Muscle of back (tissue), 13 donors: ENCODE results near the gene SYNGR1. TPM values are rescaled to one million over a fixed set of nuclear protein-coding genes. Genes with fewer than 3 reads are reported as not detected.
A peak's percentile ranks its signal among the peaks of the same experiment; 100 is the strongest.

Experiments used
- DNase-seq, 3 donors: peaks; one replicate each; pipeline versions ENCODE4 v3.0.0 to v3.0.0-alpha.2; 2013
- long read RNA-seq, 9 donors: transcript quantifications; one replicate each; lab custom pipeline, GENCODE V29; 2026
- polyA plus RNA-seq, 10 donors: library from polyadenylated mRNA; unstranded; fragments of 120-200 nt; gene quantifications; one replicate each; pipeline ENCODE4 v1.2.1, GENCODE V29; 2013; ENCODE audit not compliant: insufficient read length in 10 of 10

The SYNGR1 gene, protein sequence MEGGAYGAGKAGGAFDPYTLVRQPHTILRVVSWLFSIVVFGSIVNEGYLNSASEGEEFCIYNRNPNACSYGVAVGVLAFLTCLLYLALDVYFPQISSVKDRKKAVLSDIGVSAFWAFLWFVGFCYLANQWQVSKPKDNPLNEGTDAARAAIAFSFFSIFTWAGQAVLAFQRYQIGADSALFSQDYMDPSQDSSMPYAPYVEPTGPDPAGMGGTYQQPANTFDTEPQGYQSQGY
- polyA plus RNA-seq, result 10 to 100 TPM; 10.4 to 20.2 (median 13.2) TPM
- long read RNA-seq, donor 1, full-length matches to known transcripts, result 11 of 11 reads
- long read RNA-seq, donor 1, partial matches to known transcripts, result 0 of 11 reads
- long read RNA-seq, donor 1, other reads (novel, unspliced or antisense), result 0 of 11 reads
- long read RNA-seq, donor 2, partial matches to known transcripts, result 0 of 2 reads
- long read RNA-seq, donor 2, other reads (novel, unspliced or antisense), result 0 of 2 reads
- long read RNA-seq, donor 3, result 0 reads
- long read RNA-seq, donor 4, full-length matches to known transcripts, result 9 of 9 reads
- long read RNA-seq, donor 4, partial matches to known transcripts, result 0 of 9 reads
- long read RNA-seq, donor 4, other reads (novel, unspliced or antisense), result 0 of 9 reads
- long read RNA-seq, donor 5, full-length matches to known transcripts, result 11 of 11 reads
- long read RNA-seq, donor 5, partial matches to known transcripts, result 0 of 11 reads
- long read RNA-seq, donor 5, other reads (novel, unspliced or antisense), result 0 of 11 reads
- long read RNA-seq, donor 6, full-length matches to known transcripts, result 7 of 7 reads
- long read RNA-seq, donor 6, partial matches to known transcripts, result 0 of 7 reads
- long read RNA-seq, donor 6, other reads (novel, unspliced or antisense), result 0 of 7 reads
- long read RNA-seq, donor 7, full-length matches to known transcripts, result 8 of 8 reads
- long read RNA-seq, donor 7, partial matches to known transcripts, result 0 of 8 reads
- long read RNA-seq, donor 7, other reads (novel, unspliced or antisense), result 0 of 8 reads
- long read RNA-seq, donor 8, full-length matches to known transcripts, result 9 of 9 reads
- long read RNA-seq, donor 8, partial matches to known transcripts, result 0 of 9 reads
- long read RNA-seq, donor 8, other reads (novel, unspliced or antisense), result 0 of 9 reads
- long read RNA-seq, donor 9, partial matches to known transcripts, result 0 of 2 reads
- long read RNA-seq, donor 9, other reads (novel, unspliced or antisense), result 0 of 2 reads

DNA sequence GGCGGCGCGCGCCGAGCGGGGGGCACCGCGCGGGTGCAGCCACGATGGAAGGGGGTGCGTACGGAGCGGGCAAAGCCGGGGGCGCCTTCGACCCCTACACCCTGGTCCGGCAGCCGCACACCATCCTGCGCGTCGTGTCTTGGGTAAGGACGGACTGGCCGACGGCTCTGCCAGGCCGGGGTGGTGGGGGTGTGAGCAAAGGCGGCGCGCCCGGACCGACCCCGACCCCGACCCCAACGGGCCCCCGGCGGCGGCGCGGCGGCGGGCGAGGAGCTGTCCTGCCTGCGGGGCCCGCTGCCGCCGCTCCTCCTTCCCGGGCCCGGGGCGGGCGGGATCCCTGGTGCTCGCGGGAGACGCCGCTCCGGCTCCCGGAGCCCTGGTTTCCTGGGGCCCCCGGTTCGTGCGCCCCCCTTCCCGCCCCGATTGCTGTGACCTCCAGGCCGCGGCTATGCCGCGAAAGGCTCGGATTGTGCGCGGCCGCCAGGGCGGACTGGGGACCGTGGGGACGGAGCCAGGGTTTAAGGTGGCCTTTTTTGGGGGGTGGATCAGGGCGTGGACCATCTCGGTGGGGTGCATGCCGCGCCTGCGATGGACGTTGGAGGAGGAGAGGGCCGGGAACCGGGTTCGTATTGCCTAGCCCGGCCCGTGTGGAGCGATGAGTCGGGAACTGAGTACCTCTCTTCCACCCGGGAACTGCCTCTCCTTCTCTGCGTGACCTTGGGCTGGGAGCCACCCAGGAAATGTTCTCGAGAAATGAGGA is at the start of gene SYNGR1:
Gene SYNGR1, plus strand, starts transcription at position 25 of the 760 bp plus-strand sequence. Its CDS starts 20 bp downstream, at position 45.
- peak in 1 of 3 donors; percentile 61 for DNase-seq

DNA sequence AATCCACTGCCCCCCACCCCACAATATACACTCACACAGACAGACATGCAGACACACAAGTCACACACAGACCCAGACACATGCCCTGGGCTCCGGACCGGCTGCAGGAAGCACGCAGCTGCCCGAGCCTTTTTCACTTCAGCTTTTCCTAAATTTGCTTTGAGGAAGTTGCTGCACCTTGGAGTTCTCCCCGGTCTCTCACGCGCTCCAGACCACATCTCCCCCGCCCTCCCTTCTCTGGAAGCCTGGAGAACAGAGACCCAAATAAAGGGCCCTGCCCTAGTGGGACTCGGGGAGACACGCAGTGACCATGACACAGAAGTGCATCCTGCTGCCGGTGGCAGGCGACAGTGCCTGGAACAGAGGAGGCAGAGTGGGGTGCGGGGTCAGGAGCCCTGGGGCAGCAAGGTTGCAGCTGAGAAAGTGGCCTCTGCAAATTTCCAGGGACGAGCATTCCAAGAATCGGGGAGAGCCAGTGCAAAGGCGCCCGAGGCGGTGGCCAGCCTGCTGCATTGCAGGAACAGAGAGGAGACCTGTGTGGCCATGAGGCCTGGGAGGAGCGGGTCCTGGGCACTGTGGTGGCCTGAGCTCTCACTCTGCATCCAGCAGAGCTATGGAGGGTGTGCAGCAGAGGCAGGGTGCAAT is 49.5 kb upstream of the SYNGR1 start:
- peak in 1 of 3 donors; percentile 68 for DNase-seq

DNA sequence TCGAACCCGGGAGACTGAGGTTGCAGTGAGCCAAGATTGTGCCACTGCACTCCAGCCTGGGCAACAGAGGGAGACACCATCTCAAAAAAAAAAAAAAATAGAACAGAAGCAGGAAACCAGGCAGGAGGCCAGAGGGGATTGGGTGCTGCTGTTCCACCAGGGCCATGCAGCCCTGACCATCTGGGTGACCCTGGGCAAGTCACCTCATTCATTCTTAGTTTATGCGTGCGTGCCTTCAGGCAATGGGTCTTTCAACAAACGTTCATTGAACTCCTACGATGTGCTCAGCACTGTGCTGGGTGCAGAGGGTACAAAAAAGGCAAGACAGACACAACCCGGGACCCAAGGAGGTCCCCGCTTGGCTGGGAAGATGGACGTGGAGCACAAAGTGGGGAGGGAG is 48.7 kb upstream of the SYNGR1 start:
- no peak for DNase-seq

DNA sequence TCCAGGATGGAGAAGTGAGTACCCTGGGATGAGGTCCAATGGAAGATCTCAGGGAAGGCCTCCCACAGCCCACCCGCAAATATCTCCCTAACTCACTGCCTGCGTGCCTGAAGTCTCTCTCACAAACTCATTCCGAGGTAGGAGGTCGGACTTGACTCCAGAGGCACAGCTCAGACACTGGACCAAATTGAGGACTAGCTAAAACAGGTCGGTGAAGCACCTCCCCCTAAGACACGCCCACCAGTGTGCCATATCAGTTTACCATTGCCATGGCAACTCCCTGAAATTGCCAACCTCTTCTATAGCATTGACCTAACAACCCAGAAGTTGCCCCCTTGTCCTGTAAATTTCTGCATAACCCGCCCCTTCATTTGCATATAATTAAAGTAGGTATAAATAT is 47.9 kb upstream of the SYNGR1 start:
- no peak for DNase-seq

DNA sequence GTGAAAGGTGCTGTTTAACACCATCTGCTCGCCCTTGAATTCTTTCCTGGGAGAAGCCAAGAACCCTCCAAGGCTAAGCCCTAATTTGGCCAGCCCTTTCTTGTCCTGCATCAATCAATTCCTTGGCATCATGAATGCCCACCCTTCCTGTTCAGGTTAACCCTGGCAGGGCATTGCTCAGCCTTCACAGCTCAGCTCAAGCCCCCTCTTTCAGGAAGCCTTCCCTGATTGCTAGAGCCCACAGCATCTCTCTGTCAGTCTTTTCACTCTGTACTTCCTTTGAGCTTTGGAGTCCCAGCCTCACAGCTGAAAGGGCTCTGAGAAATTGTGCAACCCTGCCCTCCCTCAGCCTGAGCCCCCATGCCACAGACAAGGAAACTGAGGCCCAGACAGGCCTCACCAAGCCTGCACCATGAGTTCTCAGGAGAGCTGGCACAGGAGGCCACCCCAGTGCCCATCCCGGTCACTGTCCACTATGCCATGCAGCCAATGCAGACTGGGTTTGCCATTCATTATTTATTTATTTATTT is 47.3 kb upstream of the SYNGR1 start:
- DNase-seq, result no peak

DNA sequence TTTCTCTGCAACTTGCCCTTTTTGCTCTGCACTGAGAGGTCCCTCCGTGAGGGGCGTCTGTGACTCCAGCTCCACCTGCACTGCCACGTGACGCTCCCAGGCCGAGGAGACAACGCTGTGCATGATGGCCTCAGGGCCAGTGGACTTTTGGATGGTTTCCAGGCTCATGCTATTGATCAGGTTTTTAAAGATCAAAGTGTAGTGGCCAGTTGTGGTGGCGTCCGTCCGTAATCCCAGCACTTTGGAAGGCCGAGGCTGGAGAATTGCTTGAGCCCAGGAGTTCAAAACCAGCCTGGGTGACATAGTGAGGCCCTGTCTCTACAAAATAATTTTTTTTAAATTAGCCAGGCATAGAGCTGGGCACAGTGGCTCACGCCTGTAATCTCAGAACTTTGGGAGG is 46.4 kb upstream of the SYNGR1 start:
- DNase-seq, result no peak

DNA sequence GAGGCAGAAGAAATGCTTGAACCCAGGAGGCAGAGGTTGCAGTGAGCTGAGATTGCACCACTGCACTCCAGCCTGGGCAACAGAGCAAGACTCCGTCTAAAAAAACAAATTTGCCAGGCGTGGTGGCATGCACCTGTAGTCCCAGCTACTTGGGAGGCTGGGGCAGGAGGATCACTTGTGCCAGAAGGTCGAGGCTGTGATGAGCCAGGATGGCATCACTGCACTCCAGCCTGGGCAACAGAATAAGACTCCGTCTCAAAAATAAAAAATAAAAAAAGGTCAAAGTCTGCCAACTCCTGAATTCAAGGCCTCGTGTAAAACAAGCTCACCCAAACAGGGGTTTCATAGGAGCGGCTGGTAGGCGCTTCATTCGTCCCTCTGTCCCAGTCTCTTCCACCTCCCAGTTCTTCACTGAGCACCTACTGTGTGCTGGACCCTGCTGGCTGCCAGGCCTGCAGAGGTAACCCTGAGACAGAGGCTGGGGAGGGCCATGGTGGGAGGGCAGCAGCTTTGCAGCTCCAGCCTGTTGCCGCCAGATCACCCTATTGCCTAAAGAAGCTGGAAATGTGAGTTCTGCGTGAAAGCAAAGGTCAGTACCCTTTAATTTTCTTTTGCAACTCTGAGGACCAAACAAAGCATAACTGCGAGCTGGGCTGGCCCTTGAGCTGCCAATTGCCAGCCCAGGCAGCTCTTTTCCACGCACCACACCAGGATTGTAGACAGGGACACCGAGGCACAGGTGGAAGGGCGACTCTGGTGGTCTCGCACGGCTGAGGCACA is 45.7 kb upstream of the SYNGR1 start:
- DNase-seq, result no peak

DNA sequence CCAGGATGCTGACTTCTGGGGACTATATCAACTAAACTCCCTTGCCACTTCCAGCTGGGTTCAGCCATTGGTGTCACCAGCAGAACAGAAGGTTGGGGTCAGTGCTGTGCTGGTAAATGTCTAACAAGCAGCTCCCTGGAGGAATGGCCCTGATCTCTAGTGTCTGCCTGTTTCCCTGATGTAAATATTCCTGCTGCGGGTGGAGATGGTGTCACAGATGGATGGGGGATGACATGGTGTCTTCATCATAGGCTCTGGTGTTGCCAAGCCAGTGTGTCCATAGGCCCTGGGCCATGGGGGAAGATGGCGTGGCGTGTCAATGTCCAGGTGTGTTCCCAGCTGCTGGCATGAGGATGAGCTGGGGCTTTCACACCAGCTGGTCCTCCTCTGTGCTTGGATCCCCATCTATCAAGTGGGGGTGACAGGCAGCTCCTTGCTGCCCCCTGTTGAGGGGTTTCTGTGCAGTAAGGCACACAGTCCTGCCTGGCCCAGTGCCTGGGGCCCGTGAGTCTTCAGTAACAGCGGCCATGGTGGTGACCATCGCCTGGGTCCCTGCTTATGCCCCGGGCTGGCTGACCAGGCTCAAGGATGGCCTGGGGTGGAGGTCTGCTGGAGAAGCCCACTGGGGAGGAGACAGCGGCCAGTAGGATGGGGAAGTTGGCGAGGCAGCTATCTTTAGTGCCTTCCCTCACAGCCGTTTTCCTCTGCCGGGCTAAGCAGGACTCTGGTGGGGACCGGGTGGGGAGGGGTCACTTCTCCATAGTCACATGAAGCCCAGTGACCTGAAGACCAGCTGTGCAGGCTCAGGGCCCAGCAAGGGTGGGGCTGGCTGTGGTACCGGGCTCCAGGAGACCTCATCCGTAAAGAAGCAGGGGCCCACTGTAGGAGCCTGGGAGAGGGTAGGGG is 43.1 kb upstream of the SYNGR1 start:
- no peak for DNase-seq

DNA sequence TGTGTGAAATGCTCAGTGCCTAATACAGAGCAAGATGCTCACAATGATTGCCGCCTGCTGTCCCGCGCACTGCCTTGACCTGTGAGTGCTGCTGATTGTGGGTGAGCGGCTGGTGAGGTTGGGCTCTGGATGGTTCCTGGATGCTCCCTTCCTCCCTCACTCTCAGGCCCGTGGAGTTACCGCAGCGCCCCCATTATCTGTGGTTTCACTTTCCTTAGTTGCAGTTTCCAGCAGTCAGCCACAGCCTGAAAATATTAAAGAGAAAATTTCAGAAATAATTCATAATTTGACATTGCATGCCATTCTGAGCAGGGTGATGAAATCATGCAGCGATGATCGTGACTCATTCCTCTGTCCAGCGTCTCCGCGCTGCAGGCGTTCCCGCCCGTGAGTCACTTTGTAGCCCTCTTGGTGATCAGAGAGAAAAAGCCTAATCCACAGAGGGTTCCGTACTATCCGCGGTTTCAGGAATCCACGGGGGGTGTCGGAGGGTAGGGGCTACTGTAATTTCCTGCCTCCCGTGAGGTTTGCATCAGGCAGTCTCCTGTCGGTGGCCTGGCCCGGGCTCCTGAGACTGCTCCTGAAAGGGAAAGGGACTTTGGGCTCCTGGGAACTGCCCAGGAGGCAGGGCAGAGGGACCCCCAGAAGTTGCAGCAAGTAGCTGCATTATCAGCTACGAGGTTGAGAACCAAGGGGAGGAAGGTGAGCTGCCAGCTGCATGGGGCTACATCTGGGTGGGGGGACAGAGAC is 41.0 kb upstream of the SYNGR1 start:
- peak in 2 of 3 donors; percentile 61 to 92 for DNase-seq

DNA sequence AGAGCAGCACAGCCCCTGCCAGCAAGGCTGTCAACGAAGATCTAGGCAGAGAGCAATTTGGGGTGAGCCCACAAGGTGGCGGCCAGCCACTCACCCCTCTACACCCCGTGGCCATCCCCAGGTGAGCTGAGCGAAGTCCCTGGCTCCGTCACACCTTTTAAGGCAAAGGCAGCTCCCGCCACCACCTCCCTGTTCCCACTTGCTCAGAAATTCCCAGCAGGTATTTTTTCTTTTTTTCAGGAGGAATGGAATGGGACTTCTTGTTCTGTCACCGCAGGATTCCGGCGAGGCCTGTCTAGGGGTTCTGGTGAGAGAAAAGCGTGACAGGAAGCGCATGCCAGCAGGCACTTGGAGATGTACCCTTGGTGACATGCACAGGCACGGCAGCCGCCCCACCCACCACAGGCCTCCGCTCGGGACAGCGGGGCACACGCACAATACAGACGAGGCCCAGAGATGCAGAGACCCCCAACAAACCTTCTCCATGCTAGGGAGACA is 40.4 kb upstream of the SYNGR1 start:
- no peak for DNase-seq

DNA sequence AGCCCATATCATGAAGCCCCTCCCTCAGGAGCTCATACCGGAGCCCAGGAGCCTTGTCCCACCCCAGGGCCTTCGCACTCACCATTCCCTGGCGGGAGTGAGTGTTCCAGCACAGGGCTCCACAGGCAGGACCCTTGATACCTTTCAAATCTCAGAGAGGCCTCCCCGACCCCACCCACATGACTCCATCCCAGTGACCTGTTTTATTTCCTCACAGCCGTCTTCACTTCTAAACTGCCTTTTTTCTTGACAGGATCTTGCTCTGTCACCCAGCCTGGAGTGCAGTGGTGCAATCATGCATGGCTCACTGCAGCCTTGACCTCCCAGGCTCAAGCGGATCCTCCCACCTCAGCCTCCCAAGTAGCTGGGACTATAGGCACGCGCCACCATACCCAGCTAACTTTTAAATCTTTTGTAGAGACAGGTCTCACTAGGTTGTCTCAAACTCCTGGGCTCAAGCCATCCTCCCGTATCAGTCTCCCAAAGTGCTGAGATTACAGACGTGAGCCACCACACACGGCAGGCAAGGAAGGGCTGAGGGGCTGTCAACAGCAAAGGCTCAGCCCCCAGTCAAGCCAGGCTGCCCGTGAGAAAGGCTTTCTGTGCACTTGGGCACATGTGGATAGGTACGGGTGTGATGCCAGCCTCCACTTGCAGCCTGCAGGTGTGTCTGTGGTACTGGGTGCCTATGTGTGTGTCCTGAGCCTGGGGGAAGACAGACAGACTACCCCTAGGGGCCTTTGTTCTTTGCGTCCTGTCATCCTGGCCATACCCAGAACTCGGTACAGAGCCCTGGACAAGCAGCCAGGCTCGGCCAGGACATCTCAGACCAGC is 39.7 kb upstream of the SYNGR1 start:
- no peak for DNase-seq

DNA sequence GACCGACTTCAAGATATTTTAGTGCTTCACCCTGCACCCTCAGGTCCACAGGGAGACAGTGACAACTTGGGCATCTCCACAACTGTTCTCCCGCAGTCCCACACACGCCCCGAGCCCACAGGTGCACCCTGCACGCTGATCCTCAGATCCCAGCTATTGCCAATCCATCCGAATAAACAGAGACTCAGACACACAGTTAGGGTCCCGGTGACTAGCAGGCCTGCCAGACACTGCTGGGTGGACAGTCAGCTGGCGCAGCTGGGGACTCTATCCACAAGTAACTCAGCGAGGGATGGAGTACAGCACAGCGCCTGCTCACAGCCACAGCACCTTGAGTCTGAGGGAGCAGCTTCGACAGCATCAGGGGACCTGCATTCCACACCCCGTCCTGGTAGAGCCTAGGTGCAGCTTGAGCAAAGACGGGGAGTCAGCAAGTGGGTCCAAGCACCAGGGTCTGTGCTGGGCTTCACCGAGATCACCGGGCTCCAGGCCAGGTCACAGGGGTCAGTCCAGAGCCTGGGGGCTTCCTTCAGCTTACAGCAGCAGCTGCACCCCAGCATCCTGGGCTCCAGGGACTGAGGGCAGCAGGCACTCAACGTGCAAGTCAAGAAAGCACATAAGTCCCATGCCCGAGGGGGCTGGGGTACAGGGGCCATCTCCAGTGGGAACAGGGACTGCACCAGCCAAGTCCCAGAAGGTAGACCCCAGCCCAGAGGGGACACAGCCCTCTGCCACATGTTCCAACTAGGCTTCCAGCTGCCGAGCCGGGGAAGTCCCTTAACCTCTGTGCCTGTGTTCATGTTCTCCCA is 38.0 kb upstream of the SYNGR1 start:
- DNase-seq, result no peak

DNA sequence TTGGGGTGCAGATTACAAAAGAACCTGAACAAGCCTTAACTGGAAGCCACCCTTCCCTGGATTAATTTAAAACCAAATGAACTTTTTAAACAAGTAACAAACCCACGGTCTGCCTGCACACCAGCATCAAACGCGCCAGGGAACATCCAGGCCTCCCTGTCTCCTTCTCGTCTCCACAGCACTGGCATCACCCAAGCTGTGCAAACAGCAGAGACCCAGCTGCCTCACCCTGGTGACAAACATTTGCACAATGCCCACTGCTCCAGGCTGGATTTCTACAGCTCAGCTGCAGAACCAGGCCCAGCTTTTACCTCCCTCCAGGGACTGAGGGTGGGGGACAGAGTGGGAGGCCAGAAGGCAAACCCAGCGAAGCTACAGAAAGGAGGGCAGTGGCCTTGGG is 37.4 kb upstream of the SYNGR1 start:
- DNase-seq, result no peak

DNA sequence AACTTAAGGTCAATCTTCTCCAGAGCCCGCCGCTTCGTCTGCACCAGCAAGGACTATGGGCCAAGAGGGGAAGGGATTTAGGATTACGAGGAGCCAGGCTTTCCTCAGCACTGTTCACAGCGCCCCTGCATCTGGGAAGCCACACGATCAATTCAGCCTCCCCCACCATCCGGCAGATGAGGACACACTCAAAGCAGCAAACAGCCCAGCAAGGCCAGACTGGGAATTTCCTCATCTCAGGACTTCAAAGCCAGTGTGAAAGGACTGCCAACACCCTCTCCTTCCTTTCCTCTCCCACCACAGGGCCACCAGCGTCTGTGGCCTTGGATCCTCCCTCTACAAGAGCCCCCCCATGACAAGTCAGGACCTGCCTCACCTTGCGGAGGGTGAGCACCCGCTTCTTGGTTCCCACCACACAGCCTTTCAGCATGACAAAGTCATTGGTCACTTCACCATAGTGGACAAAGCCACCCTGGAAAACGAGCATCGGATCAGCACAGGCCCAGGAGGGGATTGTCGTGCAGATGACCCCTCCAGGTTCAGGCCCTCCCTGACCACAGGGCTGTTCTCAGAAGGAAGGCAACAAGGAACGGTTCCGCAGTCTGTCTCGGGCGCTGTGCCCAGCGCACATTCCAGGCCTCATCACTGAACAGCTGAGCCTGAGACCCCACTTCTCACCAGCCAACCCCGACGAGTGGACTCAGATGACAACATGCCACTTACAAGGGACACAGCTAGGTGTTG is 36.4 kb upstream of the SYNGR1 start:
- DNase-seq, result no peak
